Loucy (cell line): Measurements from ENCODE around the gene TLR1.

Source experiments
- H2AFZ ChIP-seq: fragments of 200-600 bp; sonication (generic); 2 replicates; pipeline ENCODE4 v1.6.0; 2016; ENCODE audit warnings: antibody characterized with exemption, mild to moderate bottlenecking, low read length, moderate library complexity
- H3F3A ChIP-seq: fragments of 200-600 bp; 2 replicates; pipeline ENCODE4 v1.6.0; 2016; ENCODE audit warnings: antibody characterized with exemption, low read depth, mild to moderate bottlenecking
- H3K27me3 ChIP-seq: fragments of 200-600 bp; sonication (generic); 2 replicates; pipeline ENCODE4 v1.6.1; 2014; ENCODE audit warnings: low read length, mild to moderate bottlenecking; ENCODE audit not compliant: insufficient read depth, poor library complexity, severe bottlenecking
- H3K36me3 ChIP-seq: fragments of 200-600 bp; sonication (generic); 2 replicates; pipeline ENCODE4 v1.6.1; 2016; ENCODE audit warnings: low read length; ENCODE audit not compliant: insufficient read depth
- H3K4me1 ChIP-seq: fragments of 200-600 bp; sonication (generic); 2 replicates; pipeline ENCODE4 v1.5.1; 2014; ENCODE audit warnings: low read length, mild to moderate bottlenecking; ENCODE audit not compliant: insufficient read depth, poor library complexity, severe bottlenecking
- H3K4me2 ChIP-seq: fragments of 200-600 bp; sonication (generic); 2 replicates; pipeline ENCODE4 v1.6.0; 2014; ENCODE audit warnings: antibody characterized with exemption, low read length, low read depth, mild to moderate bottlenecking; ENCODE audit not compliant: poor library complexity, severe bottlenecking
- H3K4me3 ChIP-seq: fragments of 200-600 bp; sonication (generic); 2 replicates; pipeline ENCODE4 v1.5.1; 2014; ENCODE audit warnings: low read length, mild to moderate bottlenecking, mixed read lengths; ENCODE audit not compliant: poor library complexity, severe bottlenecking
- H3K79me2 ChIP-seq: fragments of 200-600 bp; sonication (generic); 2 replicates; pipeline ENCODE4 v1.6.1; 2014; ENCODE audit warnings: low read length; ENCODE audit not compliant: insufficient read depth
- H3K9ac ChIP-seq: fragments of 200-600 bp; sonication (generic); 2 replicates; pipeline ENCODE4 v1.6.0; 2014; ENCODE audit warnings: mild to moderate bottlenecking, low read depth, low read length, moderate library complexity; ENCODE audit not compliant: poor library complexity, severe bottlenecking
- H3K9me2 ChIP-seq: fragments of 200-600 bp; sonication (generic); replicated peaks from 2 replicates; pipeline ENCODE4 v1.6.1; 2016; ENCODE audit warnings: low read depth, low read length, mixed read lengths
- H3K9me3 ChIP-seq: fragments of 200-600 bp; sonication (generic); 2 replicates; pipeline ENCODE4 v1.6.1; 2014; ENCODE audit warnings: mild to moderate bottlenecking, antibody characterized with exemption, low read length, low read depth; ENCODE audit not compliant: insufficient read depth
- H4K20me1 ChIP-seq: fragments of 200-600 bp; sonication (generic); 2 replicates; pipeline ENCODE4 v1.6.0; 2014; ENCODE audit warnings: antibody characterized with exemption, low read length, mild to moderate bottlenecking; ENCODE audit not compliant: insufficient read depth, poor library complexity, severe bottlenecking
- CTCF ChIP-seq: fragments of 200-600 bp; sonication (generic); conservative IDR thresholded peaks from 2 replicates; pipeline ENCODE4 v1.5.1; 2014; ENCODE audit warnings: mild to moderate bottlenecking, antibody characterized with exemption, low read length
- EZH2phosphoT487 ChIP-seq: fragments of 200-600 bp; IDR thresholded peaks from 2 replicates; pipeline ENCODE4 v1.6.1; 2018; ENCODE audit warnings: antibody characterized with exemption, mild to moderate bottlenecking, moderate library complexity, borderline replicate concordance

Gene TLR1

DNA sequence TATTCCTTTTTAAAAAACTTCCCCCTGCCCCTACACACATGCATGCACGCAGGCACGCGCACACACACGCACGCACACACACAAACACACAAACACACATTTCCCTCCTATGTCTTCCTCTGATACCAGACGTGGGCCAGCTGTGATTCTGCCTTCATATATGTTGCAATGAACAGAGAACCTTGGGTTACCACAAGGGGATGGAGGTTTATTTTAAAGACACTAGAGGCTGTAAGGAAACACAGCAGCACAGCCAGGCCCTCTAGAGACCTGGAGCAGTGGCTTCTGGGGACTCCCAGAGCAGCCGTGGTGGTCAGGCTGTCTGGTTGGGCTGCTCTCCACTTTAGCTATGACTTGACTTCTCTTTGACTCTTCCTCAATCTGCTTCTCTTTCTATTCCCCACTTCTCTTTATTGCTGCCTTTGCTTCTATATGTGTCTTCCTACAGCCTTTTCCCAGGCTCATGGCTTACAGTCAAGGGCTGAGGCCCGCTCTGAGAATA is 18.6 kb downstream of the TLR1 start:
- Histone ChIP-seq H3K36me3 (no peaks in the 10 kb centered on the region), H3K27me3 (no peaks in the 10 kb centered on the region), H4K20me1 (no peaks in the 10 kb centered on the region), H3F3A (no peaks in the 10 kb centered on the region), H3K4me2 (no peak overlapping the region), H3K4me1 (no peaks in the 10 kb centered on the region), H2AFZ (no peak overlapping the region), H3K9me3 (no peaks in the 10 kb centered on the region), H3K9ac (no peak overlapping the region), H3K79me2 (no peaks in the 10 kb centered on the region), H3K9me2 (no peaks in the 10 kb centered on the region), H3K4me3 (no peak overlapping the region)
- TF ChIP-seq EZH2phosphoT487, result no peak

DNA sequence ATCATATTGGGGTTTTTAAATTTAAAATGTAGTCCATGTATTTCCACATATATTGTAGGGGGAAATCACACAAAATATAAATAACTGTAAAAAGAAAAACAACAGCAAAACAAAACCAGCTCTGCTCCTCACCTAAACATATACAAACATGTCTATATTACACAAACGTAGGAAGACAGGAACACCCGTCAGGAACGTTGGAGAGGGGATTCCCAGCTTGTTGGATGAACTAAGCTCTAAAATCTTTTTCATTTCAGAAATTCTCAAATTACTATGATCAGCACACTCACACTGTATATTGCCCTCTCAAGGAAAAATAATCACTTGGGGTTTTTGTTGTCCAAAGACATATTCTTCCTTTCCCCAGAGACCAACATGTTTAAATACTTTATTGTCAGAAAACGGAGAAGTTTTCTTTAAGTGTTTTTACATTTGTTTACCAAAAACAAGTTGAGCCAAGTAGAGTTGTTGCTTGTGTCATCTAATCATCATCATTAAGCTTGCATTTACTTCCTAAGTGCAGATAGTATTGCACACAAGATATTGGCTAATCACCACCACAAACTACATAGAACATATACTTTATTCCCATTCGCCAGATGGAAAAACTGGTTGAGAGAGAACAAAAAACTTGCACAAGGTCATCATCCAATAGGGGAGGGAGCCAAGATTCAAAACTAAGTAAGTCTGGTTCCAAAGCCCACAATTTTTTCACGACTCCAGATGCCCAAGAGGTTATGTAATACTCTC is 19.4 kb downstream of the TLR1 start:
- no peaks in the 10 kb centered on the region for H3K9me3 ChIP-seq
- H3K36me3 ChIP-seq, result no peaks in the 10 kb centered on the region
- H3K9ac ChIP-seq, result no peak overlapping the region
- H3K4me3 ChIP-seq, result no peak overlapping the region
- no peaks in the 10 kb centered on the region for H3K9me2 ChIP-seq
- H3K4me1 ChIP-seq, result no peaks in the 10 kb centered on the region
- TF ChIP-seq CTCF (no peak), EZH2phosphoT487 (no peak)
- H4K20me1 ChIP-seq, result no peaks in the 10 kb centered on the region
- H3K4me2 ChIP-seq, result no peak overlapping the region
- no peaks in the 10 kb centered on the region for H3K79me2 ChIP-seq
- H3F3A ChIP-seq, result no peaks in the 10 kb centered on the region
- H3K27me3 ChIP-seq, result no peaks in the 10 kb centered on the region
- H2AFZ ChIP-seq, result no peak overlapping the region

- H3K9ac ChIP-seq, result no peak overlapping the region
- H3K4me3 ChIP-seq, result no peak overlapping the region
- H3K9me2 ChIP-seq, result no peaks in the 10 kb centered on the region
- H3K4me1 ChIP-seq, result no peaks in the 10 kb centered on the region
- no peak overlapping the region for H3K4me2 ChIP-seq
- no peaks in the 10 kb centered on the region for H3K79me2 ChIP-seq
- no peak overlapping the region for H2AFZ ChIP-seq
- H3K36me3 ChIP-seq, result no peaks in the 10 kb centered on the region
- H3K9me3 ChIP-seq, result no peaks in the 10 kb centered on the region
- TF ChIP-seq CTCF, result no peak
- TF ChIP-seq EZH2phosphoT487, result no peak
- no peaks in the 10 kb centered on the region for H3K27me3 ChIP-seq
- H4K20me1 ChIP-seq, result no peaks in the 10 kb centered on the region
- no peaks in the 10 kb centered on the region for H3F3A ChIP-seq
These were observed 20.4 kb downstream of the TLR1 start for GRCh38 chr4:38784141-38784540.

DNA sequence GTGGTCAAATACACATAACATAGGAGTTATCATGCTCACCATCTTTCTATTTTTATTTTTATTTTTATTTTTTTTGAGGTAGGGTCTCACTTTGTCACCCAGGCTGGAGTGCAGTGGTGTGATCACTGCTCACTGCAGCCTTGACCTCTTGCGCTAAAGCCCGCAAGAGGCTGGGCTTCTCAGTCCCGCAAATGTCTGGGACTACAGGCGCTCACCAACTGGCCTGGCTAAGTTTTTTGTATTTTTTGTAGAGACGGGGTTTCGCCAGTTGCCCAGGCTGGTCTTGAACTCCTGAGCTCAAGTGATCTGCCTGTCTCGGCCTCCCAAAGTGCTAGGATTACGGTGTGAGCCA is 21.5 kb downstream of the TLR1 start:
- Histone ChIP-seq H3K4me2 (no peak overlapping the region), H4K20me1 (no peaks in the 10 kb centered on the region), H3K79me2 (no peaks in the 10 kb centered on the region), H3K9ac (no peak overlapping the region), H3F3A (no peaks in the 10 kb centered on the region), H3K27me3 (no peaks in the 10 kb centered on the region), H2AFZ (no peak overlapping the region), H3K9me2 (no peaks in the 10 kb centered on the region), H3K4me3 (no peak overlapping the region), H3K9me3 (no peaks in the 10 kb centered on the region), H3K36me3 (no peaks in the 10 kb centered on the region), H3K4me1 (no peaks in the 10 kb centered on the region)
- TF ChIP-seq EZH2phosphoT487 (no peak), CTCF (no peak)
